SU-DHL-6 (cell line): Measurements from ENCODE around the gene TUNAR.

Source experiments
- H2AFZ ChIP-seq: fragments of 200-600 bp; sonication (generic); 2 replicates; pipeline ENCODE4 v1.6.1; 2014; ENCODE audit warnings: low read depth, mild to moderate bottlenecking, moderate library complexity, mixed read lengths, antibody characterized with exemption, low read length; ENCODE audit not compliant: severe bottlenecking
- H3F3A ChIP-seq: fragments of 200-600 bp; shearing (Covaris generic); 2 replicates; pipeline ENCODE4 v1.6.0; 2016; ENCODE audit warnings: antibody characterized with exemption, mild to moderate bottlenecking; ENCODE audit not compliant: insufficient read depth
- H3K27ac ChIP-seq: fragments of 200-600 bp; sonication (generic); 2 replicates; pipeline ENCODE4 v1.5.1; 2016; ENCODE audit warnings: low read depth, mild to moderate bottlenecking, low read length, moderate library complexity, mixed read lengths
- H3K27me3 ChIP-seq: fragments of 200-600 bp; sonication (generic), shearing (Covaris generic); 2 replicates; pipeline ENCODE4 v1.6.0; 2014; ENCODE audit warnings: mild to moderate bottlenecking, low read length
- H3K36me3 ChIP-seq: fragments of 200-600 bp; sonication (generic); 2 replicates; pipeline ENCODE4 v1.6.1; 2014; ENCODE audit warnings: mild to moderate bottlenecking, low read length, mixed read lengths
- H3K4me2 ChIP-seq: fragments of 300-600, 200-600 bp; shearing (Covaris generic), sonication (generic); 2 replicates; pipeline ENCODE4 v1.6.0; 2014; ENCODE audit warnings: low read length, low read depth, mild to moderate bottlenecking; ENCODE audit not compliant: poor library complexity, severe bottlenecking
- H3K4me3 ChIP-seq: fragments of 200-600 bp; sonication (generic); 2 replicates; pipeline ENCODE4 v1.5.1; 2014; ENCODE audit warnings: antibody characterized with exemption, low read length, mild to moderate bottlenecking, mixed read lengths; ENCODE audit not compliant: insufficient read depth, poor library complexity, severe bottlenecking
- H3K79me2 ChIP-seq: fragments of 200-600 bp; sonication (generic); 2 replicates; pipeline ENCODE4 v1.6.1; 2014; ENCODE audit warnings: mild to moderate bottlenecking, low read length, moderate library complexity; ENCODE audit not compliant: insufficient read depth
- H3K9ac ChIP-seq: fragments of 200-600 bp; sonication (generic); 2 replicates; pipeline ENCODE4 v1.7.0; 2014; ENCODE audit warnings: mild to moderate bottlenecking, low read length
- H3K9me2 ChIP-seq: fragments of 200-600 bp; sonication (generic); replicated peaks from 2 replicates; pipeline ENCODE4 v1.6.1; 2014; ENCODE audit warnings: low read length; ENCODE audit not compliant: insufficient read depth
- H3K9me3 ChIP-seq: fragments of 200-600 bp; sonication (generic); 2 replicates; pipeline ENCODE4 v1.6.1; 2014; ENCODE audit warnings: low read length, mixed read lengths; ENCODE audit not compliant: insufficient read depth
- H4K20me1 ChIP-seq: fragments of 200-600 bp; sonication (generic); 2 replicates; pipeline ENCODE4 v1.6.1; 2014; ENCODE audit warnings: low read depth, mild to moderate bottlenecking, antibody characterized with exemption, low read length, moderate library complexity, mixed read lengths
- CTCF ChIP-seq: fragments of 200-600 bp; sonication (generic); IDR thresholded peaks from one replicate; pipeline ENCODE4 v1.5.1; 2017; ENCODE audit warnings: antibody characterized with exemption, mild to moderate bottlenecking, low read length, moderate library complexity; ENCODE audit not compliant: insufficient read depth, poor library complexity, severe bottlenecking
- EZH2phosphoT487 ChIP-seq: fragments of 200-600 bp; sonication (generic), shearing (Covaris generic); conservative IDR thresholded peaks from 2 replicates; pipeline ENCODE4 v1.6.1; 2018; ENCODE audit warnings: mild to moderate bottlenecking, antibody characterized with exemption, low read length, moderate library complexity, mixed read lengths

Gene TUNAR

GRCh38 chr14:95832012-95832411, 44.6 kb upstream of the TUNAR start:
- Histone ChIP-seq H3K4me2 (no peak overlapping the region), H3K9me3 (no peaks in the 10 kb centered on the region), H4K20me1 (no peaks in the 10 kb centered on the region), H3K4me3 (no peak overlapping the region), H3K27me3 (no peaks in the 10 kb centered on the region), H3K9me2 (no peaks in the 10 kb centered on the region), H3K79me2 (no peaks in the 10 kb centered on the region), H2AFZ (no peak overlapping the region), H3K9ac (no peak overlapping the region), H3F3A (no peaks in the 10 kb centered on the region), H3K27ac (no peak overlapping the region), H3K36me3 (no peaks in the 10 kb centered on the region)
- TF ChIP-seq EZH2phosphoT487 (no peak), CTCF (no peak)

GRCh38 chr14:95833429-95833828, 43.2 kb upstream of the TUNAR start:
- no peak overlapping the region for H3K27ac ChIP-seq
- H3K79me2 ChIP-seq: no peaks in the 10 kb centered on the region
- H3K9me3 ChIP-seq: no peaks in the 10 kb centered on the region
- H3K36me3 ChIP-seq: no peaks in the 10 kb centered on the region
- no peaks in the 10 kb centered on the region for H3F3A ChIP-seq
- H2AFZ ChIP-seq: no peak overlapping the region
- no peaks in the 10 kb centered on the region for H3K27me3 ChIP-seq
- H3K4me2 ChIP-seq: no peak overlapping the region
- H3K9ac ChIP-seq: no peak overlapping the region
- no peaks in the 10 kb centered on the region for H4K20me1 ChIP-seq
- H3K9me2 ChIP-seq: no peaks in the 10 kb centered on the region
- TF ChIP-seq EZH2phosphoT487: no peak
- no peak for TF ChIP-seq CTCF
- H3K4me3 ChIP-seq: no peak overlapping the region

GRCh38 chr14:95834496-95834895, 42.1 kb upstream of the TUNAR start:
- no peak overlapping the region for H3K27ac ChIP-seq
- no peak overlapping the region for H3K4me2 ChIP-seq
- H3K36me3 ChIP-seq: no peaks in the 10 kb centered on the region
- no peaks in the 10 kb centered on the region for H3F3A ChIP-seq
- TF ChIP-seq EZH2phosphoT487: no peak
- TF ChIP-seq CTCF: no peak
- H3K9me2 ChIP-seq: no peaks in the 10 kb centered on the region
- no peak overlapping the region for H3K4me3 ChIP-seq
- H3K9me3 ChIP-seq: no peaks in the 10 kb centered on the region
- no peak overlapping the region for H3K9ac ChIP-seq
- no peaks in the 10 kb centered on the region for H3K27me3 ChIP-seq
- no peaks in the 10 kb centered on the region for H4K20me1 ChIP-seq
- no peaks in the 10 kb centered on the region for H3K79me2 ChIP-seq
- no peak overlapping the region for H2AFZ ChIP-seq
